ENCODE data around the gene CLSTN1. TPM values are rescaled to one million over a fixed set of nuclear protein-coding genes. Genes with fewer than 3 reads are reported as not detected.

Gene CLSTN1
- 115 TPM for polyA plus RNA-seq (2013, experiment 1 of 2; ENCODE audit: insufficient read length)
- 108 TPM for polyA plus RNA-seq (2013, experiment 2 of 2; ENCODE audit: insufficient read length)

DNA sequence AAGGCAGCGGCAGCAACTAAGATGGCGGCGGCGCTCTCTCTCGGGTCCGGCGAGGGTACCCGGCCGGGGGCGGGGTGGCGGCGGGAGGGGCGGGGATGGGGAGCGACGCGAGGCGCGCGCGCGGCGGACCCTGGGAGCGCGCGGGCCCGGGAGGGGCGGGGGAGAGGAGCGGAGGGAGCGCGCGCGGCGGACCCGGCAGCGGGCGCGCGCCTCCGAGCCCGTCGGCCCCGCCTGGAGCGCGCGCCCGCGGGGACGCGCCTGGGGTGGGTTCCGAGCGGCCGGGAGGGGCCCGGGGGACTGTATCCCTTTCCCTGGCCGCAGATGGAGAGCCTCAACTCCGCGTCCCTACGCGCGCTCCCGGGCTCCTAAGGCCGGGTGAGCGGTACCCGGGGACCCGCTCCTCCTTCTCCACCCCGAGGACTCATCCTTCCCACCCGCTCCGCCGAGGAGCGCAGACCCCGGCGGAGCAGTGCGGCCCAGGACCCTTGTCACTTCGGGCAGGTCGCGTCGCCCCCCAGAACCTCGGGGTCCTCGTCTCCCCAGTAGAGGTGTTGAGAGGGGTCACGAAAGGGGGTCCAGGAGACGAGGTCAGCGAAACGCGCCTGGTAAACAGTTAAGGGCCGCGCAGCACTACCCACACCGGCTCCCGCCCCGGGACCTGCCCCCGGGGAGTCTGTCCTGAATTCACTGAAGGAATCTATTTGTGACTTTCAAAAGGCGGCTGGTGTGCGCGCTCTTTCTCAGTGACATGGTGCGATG, at the start of gene CLSTN1:
TSS of gene CLSTN1 (minus strand) at position 23 of the 759 bp plus-strand sequence. CDS start 232 bp downstream, outside the sequence.
- peak; percentile 92 for DNase-seq

DNA sequence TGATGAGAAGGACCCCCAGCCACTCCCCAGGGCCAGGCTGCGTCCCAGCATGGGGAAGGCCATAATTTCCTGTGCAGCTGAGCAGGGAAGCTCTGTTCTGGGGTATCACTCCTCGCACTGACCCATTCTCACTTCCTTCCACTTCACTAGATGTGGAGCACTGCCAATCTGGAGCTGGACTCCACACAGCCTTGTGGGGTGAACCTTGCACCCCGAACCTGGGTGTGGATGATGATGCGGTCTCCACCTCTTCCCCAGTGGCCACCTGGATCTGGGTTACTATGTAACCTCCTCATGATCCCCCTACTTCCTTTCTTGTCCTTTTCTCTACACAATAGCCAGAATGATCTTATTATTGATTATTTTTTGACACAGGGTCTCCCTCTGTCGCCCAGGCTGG, 49.6 kb upstream of the CLSTN1 start:
- no peak for DNase-seq

DNA sequence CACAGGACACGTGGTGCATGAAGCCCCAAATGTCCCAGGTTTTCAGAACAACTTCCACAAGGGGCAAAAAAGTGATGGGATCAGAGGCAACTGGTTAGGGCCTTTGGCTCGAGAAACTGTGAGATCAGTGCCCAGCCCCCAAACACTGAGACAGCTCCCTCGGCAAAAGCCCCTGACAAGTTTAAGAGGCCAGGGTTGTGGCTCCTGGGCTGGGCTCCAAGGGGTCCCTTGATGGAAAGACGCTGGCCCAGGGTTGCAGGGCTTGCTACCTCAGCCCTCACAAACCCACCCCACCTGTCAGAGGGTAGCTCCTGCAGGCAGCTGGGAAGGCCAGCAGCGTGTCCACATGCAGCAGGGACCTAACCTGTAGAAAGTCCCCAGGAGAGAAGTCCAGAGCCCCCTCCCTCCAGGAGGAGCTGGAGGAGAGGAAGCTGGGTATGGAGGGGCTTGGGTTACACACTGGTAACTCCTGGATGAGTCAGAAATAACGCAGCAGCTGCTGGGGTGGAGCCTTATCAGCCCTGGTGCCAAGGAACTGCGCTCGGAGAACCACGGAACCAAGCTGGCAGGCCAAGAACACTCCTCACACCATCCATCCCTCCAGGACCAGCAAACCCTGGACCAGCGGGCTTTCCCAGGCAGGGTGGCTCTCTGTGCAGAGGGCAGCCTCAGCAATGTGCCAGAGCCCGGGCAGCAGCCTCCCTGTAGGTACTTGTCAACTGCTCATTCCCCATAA, 48.8 kb upstream of the CLSTN1 start:
- DNase-seq, result no peak

DNA sequence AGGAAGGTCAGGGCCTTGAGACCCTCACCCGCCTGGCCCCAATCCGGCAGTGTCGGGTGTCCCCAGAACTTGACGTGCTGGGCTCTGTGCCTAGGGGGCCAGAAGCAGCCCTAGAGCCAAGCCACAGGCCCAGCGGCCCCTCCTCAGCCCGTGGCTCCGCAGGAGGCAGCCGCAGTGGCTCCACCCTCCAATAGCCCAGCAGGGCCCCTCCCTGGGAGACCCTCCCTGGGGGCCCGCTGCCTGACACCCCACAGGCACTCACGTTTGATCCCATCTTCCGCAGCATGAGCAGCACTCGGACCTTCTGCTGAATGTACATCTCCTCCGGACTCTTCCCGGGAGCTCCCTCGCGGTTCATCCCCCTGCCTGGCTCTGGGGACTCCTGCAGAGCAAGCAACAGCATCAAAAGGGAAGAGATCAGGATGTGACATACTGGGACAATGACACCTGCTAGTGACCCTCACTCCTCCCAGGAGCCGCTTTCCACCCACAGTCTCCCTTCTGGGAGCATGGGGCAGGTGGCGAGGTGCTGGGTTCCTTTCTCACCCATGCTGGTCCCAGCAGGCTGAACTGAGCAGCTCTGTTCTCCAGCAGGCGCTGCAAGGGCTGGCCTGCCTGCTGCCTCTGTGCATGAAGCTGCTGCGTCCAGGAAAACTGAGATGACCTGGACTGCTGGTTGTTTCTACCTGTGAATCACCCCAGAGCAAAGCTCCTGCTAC, 48.1 kb upstream of the CLSTN1 start:
- no peak for DNase-seq

DNA sequence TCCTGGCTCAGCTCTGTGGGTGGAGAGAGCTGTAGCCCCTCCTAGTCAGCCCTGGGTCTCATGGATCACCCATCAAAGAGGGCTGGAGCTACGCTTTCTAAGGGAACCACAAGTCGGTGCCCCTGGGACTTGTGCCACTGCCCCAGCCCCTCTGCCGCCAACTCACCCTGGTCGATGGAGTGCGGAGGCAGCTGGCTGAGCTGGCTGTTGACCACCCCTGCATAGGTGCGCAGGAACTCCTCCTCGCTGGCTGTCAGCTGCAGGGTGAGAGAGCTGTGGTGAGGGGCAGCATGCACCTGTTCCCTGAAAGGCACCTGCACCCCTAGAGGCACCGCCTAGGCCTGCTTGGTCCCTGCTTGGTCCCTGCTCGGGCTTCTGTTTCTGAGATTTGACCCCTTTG, 47.3 kb upstream of the CLSTN1 start:
- DNase-seq, result no peak

DNA sequence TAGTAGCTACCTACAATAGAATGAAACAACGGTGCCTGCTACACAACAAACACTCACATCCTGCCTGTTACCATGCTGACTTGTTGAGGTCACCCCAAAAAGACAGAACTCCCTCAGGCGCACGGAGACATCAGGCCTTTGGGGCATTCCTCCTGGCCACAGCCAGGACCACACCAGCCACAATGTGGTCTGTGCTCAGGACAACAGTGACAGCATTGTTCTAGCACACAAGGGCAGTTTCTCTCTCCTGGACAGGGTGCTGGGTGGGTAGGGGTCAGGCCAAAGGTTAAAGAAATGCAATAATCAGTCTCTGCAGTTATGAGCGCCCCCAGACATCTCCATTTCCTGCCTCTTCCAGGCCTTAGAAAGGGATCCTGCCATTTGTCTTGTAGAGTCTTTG, 46.8 kb upstream of the CLSTN1 start:
- DNase-seq, result no peak

DNA sequence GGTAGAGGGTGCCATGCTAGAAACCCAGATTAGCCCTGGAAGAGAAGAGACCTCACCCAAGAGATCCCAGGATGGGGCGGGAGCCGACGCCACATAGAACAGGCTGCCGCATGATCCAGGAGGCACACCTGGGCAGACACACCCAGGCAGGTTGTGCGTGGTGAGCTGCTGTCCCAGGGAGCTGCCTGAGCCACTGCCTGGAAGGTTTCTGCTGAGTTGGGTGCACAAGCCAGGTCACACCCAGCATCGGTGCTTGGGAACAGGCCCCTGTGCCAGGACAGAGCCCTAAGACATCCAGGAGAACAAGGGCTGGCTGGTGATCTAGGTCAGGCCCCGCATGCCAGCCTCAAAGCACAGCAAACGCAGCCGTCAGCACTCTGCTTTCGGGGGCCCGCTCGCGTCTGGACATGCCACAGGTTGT, 46.1 kb upstream of the CLSTN1 start:
- no peak for DNase-seq

DNA sequence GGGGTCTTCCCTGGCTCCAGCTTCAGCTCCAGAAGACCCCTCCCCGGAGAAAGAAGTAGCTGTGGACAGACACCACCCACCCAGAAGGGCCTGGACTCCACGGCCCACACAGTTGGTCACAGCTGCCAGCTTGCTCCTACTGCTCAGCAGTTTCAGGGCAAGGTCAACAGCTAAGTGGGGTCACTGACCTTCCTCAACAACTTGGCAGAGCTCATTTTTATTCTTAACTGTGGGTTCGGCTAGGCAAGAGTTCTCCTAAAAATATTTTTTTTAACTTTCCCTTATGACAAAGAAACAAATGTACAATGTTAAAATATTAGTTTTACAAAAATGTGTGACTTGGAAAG, 44.5 kb upstream of the CLSTN1 start:
- no peak for DNase-seq

DNA sequence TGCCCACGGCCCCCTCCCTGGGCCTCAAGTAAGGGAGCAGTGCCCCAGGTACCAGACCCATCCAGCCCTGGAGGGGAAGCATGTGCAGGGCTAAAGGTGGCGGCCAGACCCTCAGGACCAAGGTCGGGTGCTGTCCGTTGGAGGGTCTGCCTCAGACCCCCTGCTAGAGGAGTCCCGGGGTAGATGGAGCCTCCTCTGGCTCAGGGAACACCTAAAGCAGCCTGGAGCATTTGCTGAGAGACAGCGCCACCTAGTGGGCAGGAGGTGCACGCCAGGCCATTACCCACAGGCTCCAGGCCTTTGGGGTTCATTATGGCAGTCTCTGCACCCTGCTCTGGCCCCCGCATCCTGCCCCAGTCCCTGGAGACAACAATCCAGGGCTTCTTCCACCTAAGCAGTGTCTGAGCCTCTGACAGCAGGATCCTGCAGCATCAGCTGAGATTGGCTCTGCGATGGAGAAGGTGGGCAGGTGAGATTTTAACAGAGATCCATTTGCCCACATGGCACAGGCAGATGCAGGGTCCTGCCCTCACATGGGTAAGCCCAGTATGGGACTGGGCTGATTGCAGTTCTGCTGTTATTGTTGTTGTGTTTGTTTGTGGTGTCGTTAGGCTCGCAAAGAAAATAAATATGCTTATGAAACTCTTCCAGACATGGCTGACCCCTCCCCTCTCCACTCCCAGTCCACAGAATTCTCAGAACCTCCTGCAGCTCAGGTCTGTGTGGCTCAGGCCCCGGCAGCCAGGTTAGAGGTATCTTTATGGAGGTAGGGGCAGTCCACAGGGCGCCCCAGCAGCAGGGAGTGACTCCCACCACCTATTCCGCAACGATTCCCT, 43.9 kb upstream of the CLSTN1 start:
- DNase-seq, result peak; percentile 65

DNA sequence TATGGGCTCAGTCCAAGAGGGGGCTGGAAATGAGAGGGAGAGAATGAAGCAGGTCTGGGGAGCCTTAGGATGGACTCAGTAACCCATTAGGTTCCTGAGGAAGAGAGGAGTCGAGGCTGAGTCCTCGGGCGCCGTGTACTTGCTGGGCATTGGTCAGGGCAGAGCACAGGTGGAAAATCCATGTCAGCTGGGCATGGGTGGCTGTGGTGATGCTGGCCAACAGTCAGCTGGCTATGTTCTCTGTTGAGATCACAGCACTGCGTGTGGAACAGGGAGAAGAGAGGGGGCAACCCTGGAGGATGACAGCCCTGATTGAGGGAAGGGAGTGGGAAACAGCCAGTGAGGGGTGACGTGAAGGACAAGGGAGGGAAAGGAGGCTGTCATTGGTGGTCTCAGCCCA, 43.1 kb upstream of the CLSTN1 start:
- no peak for DNase-seq

DNA sequence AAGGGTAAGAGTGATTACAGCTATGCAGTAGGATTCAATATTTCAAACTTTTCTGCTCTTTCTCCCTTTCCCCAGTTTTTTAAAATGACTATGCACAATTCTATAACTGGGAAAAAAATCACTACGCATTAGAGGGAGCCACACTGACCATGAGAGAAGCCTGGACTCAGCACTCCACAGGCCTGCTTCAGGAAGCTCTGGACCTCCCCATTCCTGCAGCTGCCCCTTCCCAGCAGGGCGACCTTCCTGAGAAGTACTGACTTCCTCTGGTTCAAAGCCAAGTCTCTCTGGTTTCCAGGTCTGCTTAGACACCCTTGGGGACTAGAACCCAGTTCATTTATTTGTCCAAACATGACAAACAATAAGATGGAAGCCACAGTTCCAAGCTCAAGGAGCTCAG, 42.0 kb upstream of the CLSTN1 start:
- DNase-seq, result no peak

DNA sequence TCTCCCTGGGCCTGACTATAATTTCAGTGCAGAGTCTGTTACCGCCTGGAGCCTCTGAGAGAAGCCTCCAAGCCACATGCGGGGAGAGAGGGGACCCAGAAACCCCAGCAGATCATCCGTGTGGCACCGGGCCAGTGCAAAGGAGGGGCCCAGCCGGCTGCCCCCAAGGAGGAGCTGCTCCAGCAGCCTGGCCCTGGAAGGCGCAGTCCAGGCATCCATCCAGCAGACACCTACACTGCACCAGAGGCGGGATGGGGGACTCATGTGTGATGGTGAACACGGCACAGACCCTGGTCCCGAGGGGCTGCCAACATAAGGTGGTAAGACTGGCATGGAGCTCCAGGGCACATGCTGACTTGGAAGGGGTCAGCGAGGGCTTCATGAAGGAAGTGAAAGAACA, 39.6 kb upstream of the CLSTN1 start:
- no peak for DNase-seq

DNA sequence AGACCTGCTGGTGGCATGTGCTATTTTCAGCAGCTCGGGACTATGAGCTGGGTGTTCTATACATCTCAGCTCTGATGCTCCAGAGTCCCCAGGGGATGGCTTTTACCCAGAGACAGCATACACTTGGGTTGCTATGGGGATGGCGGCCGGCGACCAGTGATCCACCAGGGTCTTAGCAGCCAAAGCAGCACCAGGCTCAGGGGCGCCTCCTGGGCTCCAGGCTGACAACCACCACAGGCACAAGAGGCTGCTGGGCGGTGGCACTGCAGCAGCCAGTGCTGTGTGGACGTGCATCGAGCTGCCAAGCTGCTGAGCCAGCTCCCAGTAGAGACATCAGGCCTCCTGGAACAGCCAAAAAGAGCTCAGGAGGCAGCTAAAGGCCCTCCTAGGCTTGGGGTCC, 37.6 kb upstream of the CLSTN1 start:
- DNase-seq, result no peak

DNA sequence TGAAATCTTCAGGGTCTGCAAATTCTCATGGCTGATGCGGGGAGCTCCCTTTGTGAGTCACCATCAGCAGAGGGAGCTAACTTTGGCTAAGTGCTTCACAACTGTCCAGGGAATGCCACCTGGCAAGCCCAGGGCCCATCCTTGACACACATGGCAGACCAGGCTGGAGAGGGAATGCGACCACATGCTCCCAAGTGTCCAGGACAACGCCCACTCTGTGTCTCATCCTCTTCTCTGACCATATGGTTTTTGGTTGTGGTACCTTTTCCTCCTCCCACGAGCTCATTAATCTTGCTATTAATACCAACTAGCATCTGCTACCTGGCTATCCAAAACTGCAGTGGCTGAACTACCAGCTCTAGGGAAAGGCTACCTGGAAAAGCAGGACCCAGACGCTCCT, 37.1 kb upstream of the CLSTN1 start:
- DNase-seq, result no peak

DNA sequence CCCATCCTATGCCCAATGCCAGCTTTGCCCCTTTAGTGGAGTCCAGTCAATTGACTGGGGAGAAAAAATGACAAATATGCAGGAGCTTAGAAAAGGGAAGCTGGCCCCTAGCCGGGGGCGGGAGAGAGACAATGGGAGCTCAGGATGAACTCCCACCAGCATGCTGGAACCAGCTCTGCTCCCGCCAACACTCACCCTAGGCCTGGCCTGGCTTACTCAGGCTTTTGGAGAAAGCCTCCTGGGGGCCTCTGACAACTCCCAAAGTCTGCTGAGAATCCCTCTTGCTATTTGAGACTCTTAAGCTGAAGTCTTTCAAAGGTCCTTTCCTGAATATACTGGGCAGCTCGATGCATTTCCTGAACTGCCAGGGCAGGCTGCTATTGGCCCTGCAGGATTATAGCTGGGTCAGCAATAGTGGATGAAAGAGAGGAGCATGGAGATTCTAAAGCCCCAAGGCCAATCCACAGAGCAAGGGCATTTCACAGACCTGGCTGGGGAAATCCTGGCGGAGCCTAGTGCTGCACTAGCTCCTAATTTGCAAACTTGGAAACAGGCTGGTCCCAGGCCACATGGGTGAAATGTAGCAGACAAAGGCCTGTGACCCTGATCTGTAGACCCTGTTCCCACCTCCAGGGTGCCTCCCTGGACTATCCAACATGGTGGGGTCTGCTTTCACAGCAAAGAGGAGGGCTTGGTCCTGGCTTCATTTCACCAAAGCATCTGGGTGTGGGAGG, 35.7 kb upstream of the CLSTN1 start:
- peak; percentile 22 for DNase-seq

DNA sequence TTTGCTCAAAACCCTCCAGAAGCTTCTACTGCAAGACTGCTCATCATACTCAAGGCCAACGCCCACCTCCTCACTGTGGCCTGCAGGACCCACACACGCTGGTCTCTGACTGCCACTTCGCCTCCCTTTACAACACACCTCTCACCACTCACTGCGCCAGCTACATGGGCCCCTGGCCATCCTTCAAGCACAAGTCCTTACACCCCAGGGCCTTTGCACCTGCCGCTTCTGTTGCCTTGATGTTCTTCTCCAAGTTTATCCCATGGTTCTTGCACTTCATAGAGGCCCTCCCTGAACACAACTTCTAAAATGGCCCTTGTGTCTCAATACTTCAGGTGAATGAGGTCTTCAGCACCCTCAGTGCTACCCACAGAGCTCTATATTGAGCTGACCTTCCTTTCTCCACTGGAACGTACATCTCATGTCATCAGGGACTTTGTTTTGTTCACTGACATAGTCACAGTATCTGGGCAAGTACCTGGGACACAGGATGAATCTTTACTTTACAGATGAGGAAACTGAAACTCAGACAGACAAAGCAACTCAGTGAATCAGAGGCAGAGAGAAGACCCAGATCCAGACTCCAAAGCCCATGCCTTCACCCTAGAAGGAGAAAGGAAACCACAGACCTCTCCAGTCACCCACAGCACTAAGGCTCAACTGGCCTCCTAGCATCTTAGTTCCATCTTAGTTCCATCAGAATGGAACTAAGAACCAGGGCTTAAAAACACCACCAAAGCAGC, 34.7 kb upstream of the CLSTN1 start:
- DNase-seq, result no peak

DNA sequence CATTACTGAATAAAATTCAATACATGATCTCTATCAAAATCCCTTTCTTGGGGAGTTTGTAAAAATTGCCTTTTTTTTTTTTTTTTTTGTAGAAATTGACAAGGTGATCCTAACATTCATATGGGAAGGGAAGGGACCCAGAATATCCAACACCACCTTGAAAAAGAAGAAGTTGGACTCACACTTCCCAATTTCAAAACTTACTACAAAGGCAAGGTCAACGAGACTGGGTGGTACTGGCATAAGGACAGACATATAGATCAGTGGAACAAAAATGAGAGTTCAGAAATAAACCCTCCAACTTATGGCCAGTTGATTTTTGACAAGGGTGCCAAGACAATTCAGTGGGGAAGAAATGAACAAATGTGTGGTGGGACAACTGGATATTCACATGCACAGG, 31.4 kb upstream of the CLSTN1 start:
- DNase-seq, result no peak

DNA sequence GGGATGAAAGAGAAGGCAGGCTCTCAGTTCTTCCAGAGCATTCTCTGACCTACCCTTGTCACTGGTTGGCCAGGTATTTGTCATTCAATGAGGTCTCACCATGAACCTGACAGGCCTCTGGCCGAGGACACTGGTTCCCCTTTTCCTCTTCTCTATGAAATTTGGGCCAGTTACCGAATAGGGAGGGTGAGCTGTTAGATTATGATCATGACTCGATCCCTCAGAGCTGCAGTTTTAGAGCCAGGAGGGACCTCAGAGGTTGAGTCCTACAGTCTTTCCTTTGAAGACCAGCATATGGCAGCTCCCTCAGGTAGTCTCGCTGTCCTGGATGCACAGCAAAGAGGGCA, 29.5 kb upstream of the CLSTN1 start:
- no peak for DNase-seq

DNA sequence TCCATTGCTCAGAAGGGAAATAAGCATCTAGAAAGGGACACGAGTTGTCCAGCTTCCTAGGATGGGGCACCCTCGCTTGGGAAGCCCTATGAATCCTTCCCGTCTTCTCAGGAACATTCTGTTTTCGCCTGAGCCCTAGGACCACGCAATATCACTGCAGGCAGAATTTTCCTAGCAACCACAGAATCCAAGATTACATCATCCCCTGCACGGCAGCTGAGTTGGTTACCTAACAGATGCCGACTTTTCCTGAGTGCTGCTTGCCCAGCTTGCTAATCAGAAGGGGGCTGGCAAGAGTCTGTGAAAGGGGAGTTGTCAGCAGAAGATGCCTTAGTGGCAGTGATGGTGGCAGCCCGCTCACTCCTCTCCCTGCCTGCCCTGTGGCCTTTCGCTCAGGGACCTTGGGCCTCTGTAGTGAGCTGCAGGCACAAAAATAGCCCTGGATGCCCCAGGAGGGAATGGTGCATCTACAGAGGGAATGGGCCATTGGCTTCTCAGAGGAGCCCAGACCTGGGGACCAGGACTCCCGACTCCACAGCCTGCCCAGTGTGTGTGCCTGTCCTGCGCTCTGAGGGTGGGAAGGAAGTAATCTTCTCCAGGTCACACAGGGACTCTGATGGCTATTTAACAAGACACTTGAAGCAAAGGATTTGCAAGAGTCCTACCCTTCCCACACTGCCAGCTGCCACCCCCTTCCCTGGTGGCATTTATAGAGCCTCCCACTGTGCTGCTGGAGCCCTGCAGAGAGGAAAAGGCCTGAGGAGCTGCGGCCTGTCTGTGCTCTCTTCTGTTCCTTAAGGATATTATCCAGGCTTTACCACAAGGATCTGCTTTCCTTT, 28.9 kb upstream of the CLSTN1 start:
- DNase-seq, result peak; percentile 68

DNA sequence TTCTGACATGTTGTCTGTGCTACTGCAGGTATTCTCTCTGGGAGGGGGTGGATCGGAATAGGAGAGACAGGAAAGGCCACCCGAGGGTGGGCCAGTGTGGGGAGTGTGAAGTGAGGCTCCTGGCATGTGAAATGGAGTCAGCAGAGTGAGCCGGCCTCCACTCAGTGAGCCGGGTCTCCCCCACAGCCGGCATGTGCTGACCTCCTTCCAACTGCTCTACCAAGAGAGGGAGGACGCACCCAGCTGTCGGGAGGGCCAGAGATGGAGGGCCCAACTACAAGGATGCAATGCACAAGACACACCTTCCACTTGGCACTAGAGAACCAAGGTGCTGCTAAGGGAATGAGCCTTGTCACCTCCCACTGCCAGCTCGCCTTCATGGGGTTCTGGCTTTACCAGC, 28.2 kb upstream of the CLSTN1 start:
- no peak for DNase-seq
